Measurements from ENCODE around the gene ADNP.
"Not testable (repeated sequence)": the region's sequence is repeated elsewhere in the genome, so short reads cannot be mapped to it uniquely, and the experiment has no call there.

ADNP gene

DNA sequence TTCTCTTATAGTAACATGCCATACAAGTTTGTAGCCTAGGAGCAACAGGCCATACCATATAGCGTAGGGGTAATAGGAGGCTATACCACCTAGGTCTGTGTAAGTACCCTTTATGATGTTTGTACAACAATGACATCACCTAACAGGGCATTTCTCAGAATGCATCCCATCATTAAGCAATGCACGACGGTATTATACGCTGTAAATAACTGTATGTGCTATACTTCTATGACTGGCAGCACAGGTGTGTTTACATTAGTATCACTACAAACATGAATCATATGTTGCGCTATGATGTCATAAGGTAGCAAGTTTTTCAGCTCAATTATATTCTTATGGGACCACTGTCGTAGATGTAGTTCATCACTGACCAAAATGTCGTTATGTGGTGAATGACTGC is 31.0 kb downstream of the ADNP start:
- DNase-seq, result no peak

DNA sequence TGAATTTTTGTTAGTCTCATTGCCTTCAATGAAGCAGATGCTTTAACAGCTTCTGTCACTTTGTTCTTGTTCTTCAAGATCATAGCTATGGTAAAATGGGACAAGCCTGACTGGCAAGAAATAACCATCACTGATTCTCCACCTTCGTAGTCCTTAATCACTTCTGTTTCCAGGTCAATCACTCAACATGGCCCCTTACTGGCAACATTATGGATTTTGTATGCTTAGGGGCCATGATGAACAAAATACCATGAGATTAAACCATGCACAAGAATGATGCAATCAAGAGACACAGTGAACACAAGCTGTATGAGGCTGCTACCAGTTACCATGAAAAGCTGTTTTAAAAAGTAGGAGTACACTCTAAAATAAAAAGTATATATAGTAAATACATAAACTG is 32.8 kb downstream of the ADNP start:
- no peak for DNase-seq

- no peak for DNase-seq
Observed at GRCh38 chr20:50895111-50895830, 36.0 kb downstream of the ADNP start.

DNA sequence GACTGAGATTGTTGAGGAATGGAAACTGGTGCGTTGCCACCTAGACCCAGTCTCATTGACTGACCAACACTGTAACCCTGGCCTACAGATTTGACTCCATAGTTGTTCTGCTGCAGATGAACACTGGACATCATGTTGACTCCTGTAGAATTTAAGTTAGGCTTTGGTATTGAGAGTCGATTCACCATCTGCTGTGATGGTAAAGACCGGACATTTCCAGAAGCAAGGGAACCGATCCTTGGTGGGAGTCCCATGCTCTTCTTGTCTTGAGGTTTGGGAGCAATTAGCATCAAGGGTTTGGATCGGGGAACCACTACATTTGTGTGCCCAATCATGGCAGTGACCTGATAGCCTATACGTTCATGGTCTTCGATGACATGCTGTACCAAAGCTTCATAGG is 37.6 kb downstream of the ADNP start:
- DNase-seq, result no peak

- no peak for DNase-seq
Observed at GRCh38 chr20:50892394-50892793, 38.8 kb downstream of the ADNP start.

DNA sequence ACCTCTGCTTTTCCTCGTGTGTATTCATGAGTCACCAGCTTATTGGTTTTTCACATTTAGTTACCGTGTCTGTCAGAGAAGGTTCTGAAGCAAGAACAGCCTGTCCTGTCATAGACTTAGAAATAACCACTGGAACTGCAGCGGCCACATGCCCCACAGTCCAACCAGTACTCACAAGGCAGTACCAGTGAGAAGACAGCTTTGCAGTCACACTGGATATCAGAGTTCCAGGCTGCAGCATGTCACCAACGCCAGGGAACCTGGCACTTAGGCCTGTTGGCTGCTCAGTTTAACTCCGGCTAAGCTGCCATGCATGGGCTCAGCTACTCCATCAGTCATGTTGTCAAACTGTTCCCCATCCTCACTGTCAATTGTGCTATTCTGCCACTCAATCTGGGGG is 40.1 kb downstream of the ADNP start:
- DNase-seq, result no peak

DNA sequence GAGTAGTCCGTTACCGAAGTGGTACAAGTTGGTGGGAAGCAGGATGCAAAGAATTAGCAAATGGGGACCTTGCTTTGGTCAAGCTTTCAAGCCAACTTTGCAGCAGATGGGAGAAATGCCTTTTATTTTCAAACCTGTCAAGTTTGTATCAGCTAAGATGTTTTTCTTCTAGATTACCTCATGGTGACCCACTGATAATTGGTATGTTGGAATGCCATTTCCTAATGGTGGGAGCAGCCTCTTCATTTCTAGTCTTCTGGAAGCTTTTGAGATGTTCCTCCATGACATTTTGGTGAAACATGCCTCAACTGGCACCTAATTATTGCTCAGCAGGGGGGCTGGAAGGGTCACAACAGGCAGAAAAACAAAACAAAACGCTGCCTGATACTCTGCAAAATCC is 43.7 kb downstream of the ADNP start:
- no peak for DNase-seq

DNA sequence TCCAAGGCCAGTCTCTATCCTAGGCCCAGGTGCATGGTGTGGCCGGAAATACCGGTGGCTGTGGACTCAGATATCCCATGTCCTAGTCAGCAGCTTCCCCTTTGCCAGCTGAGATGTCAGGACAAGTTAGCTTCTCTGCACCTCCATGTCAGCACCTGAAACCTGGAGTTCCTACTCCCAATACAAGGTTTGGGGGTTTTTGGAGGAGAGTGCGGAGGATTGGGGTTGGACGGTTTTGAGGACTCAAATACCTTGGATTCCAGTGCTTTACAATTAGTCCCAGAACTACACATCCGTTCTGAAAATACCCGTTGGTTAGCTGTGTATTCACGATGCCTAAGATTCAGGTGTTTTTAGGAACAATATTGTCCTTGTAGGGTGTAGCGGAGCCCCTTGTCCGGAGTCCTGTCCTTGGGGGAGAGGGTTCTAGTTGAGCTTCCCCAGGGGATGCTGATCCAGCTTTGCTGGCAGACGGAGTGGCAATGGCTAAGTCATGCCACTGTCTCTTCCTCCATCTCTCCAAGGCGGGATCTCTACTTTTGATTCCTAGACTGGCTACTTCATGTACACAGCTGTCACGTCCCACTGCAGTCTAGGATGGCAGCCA is 45.0 kb downstream of the ADNP start:
- DNase-seq, result no peak

GRCh38 chr20:50885781-50886180 is 45.5 kb downstream of the ADNP start:
- no peak for DNase-seq

DNA sequence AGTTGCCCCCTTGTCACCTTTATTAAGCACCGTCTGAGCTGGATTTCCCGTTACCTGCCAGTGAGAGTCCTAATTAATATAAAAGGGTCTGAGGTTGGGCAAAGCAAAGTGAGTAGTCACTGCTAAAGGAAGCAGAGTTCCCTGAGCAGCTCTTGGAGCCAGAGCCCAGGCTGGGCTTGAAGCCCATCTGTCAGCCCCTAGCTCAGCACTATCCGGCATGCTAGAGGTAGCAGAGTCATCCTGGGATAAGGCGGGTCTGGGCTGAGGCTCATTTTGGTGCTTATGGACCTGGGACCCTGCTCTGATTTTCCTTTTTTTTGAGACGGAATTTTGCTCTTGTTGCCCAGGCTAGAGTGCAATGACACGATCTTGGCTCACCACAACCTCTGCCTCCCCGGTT is 46.2 kb downstream of the ADNP start:
- DNase-seq, result no peak

DNA sequence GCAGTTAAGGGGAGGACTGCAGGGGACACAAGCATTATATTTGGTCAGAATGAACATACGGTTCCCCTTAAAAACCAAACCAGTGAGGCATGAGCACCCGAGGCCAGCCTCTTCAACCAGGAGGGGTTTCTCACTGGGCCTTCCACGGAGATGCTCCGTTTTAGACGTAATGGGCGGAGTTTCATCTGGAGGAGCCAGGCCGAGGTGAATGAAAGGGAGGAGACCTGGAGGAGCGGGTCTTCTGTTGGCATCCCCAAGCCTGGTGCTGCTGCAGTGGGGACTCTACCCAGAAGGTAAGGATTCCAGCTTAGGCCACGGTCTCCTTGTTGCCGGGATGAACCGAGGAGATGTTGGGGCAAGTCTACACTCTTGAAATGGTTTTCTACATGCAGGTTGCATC is 47.4 kb downstream of the ADNP start:
- DNase-seq, result no peak

- not testable (repeated sequence) for DNase-seq
Observed at GRCh38 chr20:50881759-50882424, 49.3 kb downstream of the ADNP start.

DNA sequence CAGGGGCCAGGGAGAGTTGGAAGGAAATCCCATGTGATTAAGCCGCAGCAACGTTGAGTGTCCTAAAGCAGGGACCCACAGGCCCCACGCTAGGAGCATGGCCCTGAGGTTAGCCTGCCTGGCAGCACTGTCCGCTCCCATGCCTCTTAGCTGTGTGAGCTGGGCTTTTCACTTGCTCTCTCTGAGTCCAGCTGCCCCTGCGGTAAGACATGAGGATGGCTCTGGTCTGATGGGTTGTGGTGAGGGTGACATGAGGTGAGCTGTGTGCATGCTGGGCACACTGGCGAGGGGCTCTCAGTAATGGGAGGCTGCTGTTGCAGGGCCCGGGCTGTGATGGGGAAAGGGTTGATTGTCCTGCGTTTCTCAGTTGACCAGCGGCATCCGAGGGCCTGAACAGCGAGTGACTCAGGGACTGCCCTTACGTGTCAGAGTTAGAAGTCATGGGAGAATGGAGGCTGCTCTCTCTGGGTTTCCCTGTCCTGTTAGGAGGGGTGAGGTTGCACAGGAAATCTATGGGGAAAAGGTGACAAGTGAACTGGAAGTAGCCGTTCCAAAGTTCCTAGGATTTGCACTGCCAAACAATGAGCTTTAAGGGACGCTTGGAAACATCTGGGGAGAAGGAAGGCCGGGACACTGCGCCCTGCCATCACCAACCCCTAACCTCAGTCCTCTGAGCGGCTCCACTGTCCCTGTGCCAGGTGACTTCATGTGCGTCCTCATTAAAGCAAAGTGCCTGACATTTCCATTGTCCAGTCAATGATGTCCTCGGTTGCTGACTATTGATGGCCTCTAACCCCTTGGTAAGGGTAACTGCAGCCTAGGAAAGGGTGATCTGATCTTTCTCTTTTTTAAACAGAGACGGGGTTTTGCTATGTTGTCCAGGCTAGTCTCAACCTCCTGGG is 51.3 kb downstream of the ADNP start:
- DNase-seq, result no peak

GRCh38 chr20:50877232-50877743 is 53.9 kb downstream of the ADNP start:
- DNase-seq, result no peak

DNA sequence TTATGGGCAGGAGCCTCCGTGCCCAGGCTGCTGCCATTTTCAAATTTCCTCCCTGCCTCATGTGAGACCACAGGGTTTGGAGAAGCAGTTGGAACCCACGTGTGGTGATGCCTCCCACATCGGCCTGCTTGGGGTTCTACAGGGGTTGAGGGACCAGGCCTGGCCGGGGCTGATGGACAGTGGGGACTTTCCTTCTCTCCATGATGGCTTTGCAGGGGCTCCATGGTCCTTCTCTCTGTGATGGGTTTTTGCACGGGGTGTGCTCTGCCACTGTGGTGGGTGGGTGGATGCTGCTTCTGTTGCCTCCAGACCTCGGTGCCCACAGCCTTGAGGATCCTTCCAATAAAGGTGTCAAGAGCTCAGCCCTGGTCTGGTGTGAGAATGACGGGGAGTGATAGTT is 54.4 kb downstream of the ADNP start:
- DNase-seq, result no peak

- DNase-seq, result no peak
Observed at GRCh38 chr20:50876063-50876685, 55.1 kb downstream of the ADNP start.

DNA sequence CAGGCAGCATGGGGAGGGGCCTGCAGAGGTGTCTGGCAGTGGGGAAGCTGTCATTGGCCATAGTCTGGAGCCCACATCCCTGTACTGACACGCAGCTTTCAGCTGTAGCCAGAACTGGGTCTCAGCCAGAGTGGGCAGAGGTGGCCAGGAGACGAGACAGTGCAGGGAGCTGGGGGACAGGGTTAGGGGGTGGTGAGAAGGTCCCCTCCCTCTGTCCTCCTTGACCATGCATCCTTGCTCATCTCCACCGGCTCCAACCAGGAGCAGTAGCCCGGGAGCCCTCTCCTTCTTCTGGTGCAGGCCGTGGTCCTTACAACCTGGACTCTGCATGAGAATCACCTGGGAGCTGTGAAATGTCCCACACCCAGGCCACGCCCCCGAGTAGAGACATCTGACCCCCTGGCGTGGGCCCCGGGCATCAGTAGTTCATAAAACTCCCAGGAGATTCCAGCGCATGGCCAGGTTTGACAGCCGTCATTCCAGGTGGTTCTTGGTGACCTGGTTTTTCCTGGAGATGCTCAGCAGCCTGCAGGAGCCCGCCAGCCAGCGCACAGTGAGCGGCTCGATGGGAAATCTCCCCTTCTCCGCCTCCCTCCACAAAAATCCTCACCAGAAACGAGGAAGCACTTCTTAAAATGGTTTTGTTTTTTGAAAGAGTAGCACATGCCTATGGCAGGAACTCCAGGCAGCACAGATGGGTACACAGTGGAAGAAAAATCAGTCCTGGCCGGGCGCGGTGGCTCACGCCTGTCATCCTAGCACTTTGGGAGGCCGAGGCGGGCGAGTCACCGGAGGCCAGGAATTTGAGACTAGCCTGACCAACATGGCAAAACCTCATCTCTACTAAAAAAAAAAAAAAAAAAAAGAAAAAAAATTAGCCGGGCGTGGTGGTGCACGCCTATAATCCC is 56.2 kb downstream of the ADNP start:
- no peak for DNase-seq

DNA sequence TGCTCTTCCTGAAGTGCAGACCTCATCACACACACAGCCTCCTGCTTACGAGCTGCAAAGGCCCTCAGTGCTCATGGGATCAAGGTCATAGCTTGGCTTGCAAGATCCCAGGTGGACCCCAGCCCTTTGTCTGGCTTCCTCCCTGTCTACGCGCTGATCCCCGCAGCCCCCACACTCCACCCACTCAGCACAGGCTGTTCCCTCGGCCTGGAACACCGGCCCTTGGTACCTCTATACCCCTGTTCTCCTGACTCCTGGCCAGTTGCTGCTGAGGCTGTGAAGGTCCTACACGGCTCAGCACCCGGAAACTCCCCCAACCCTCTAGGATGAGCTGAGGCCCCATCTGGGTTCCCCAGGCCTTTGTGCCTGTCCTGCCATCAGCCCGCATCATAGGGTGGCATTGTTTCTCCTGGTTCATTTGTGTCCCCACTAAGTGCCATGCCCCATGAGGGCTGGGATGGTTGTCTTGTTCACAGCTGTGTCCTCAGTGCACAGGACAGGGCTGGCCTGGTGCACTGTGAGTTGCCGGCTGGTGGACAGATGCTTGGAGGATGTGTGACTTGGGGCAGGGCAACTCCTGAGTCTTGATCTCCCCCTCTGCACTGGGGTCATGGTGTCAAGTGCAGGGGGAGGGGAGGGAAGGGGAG is 57.0 kb downstream of the ADNP start:
- no peak for DNase-seq

GRCh38 chr20:50873585-50873984 is 57.7 kb downstream of the ADNP start:
- no peak for DNase-seq

DNA sequence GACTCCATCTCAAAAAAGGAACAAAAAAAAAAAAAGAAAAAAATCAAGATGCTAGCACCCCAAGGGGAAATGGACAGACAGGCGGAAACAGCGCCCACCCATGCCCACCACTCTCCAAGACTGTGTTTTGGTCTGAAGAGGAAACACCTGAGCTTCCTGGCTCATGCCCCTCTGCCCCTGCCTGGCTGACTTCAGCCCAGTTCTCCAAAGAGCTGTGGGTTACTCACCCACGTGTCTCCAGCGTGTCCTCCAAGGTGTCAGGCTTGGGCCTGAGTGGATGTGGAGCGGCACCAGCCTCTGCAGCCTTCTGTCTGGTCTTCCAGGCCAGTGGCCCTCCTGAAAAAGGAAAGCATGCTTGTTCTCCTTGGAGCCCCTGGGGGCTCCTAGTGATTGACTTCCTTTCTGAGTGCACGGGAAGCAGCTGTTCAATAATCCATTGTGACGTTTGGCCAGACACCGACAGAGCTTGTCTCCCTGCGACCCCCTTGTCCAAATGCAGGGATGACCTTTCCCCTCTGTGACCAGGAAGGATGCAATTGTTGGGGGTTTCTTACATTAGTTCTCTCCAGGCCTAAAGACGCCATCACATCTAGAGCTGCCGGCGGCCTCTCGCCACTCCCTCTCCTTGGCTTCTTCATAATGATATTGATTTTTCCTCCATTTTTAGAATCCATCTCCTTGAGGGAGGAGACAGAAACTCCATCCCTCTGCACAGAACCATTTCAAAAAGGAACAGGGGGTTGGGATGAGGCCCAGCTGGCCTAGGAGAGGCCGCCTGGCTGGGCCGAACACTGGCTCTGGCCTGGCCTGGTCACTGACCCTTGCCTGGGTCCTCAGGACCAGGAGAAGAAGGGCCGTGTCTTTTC is 58.4 kb downstream of the ADNP start:
- DNase-seq, result no peak

Data from NCI-H1048 (cell line).